ENCODE data around the gene ERFL.
A peak's percentile ranks its signal among the peaks of the same experiment; 100 is the strongest.

The ERFL gene

GRCh38 chr19:41957161-41957837 is 29.1 kb upstream of the ERFL start:
- H3K4me3 ChIP-seq (ENCODE audit: low read length), result peak overlapping the region; percentile 94
- DNase-seq (ENCODE audit: low read depth), result no peak
- TF ChIP-seq CTCF (conservative IDR thresholded peaks at IDR 0.05; ENCODE audit: low read length), result no peak

GRCh38 chr19:41956621-41957020 is 28.4 kb upstream of the ERFL start:
- no peak overlapping the region for H3K4me3 ChIP-seq (ENCODE audit: low read length)
- no peak for DNase-seq (ENCODE audit: low read depth)
- no peak for TF ChIP-seq CTCF (conservative IDR thresholded peaks at IDR 0.05; ENCODE audit: low read length)

- H3K4me3 ChIP-seq (ENCODE audit: low read length), result no peak overlapping the region
- no peak for TF ChIP-seq CTCF (conservative IDR thresholded peaks at IDR 0.05; ENCODE audit: low read length)
- no peak for DNase-seq (ENCODE audit: low read depth)
These were observed 27.3 kb upstream of the ERFL start for GRCh38 chr19:41955521-41955920.

GRCh38 chr19:41951686-41952172 is 23.5 kb upstream of the ERFL start:
- DNase-seq (ENCODE audit: low read depth), result peak; percentile 58
- TF ChIP-seq CTCF (conservative IDR thresholded peaks at IDR 0.05; ENCODE audit: low read length), result peak; percentile 94
- peak overlapping the region; percentile 5; the same call in 1 of the 2 replicates for H3K4me3 ChIP-seq (ENCODE audit: low read length)

- no peak for TF ChIP-seq CTCF (conservative IDR thresholded peaks at IDR 0.05; ENCODE audit: low read length)
- no peak overlapping the region for H3K4me3 ChIP-seq (ENCODE audit: low read length)
- DNase-seq (ENCODE audit: low read depth), result no peak
These were observed 18.8 kb upstream of the ERFL start for GRCh38 chr19:41947091-41947490.

- DNase-seq (ENCODE audit: low read depth), result no peak
- TF ChIP-seq CTCF (conservative IDR thresholded peaks at IDR 0.05; ENCODE audit: low read length), result no peak
- H3K4me3 ChIP-seq (ENCODE audit: low read length), result no peak overlapping the region
These were observed 17.0 kb upstream of the ERFL start for GRCh38 chr19:41945135-41945766.

GRCh38 chr19:41944336-41944735 is 16.1 kb upstream of the ERFL start:
- no peak for TF ChIP-seq CTCF (conservative IDR thresholded peaks at IDR 0.05; ENCODE audit: low read length)
- H3K4me3 ChIP-seq (ENCODE audit: low read length), result no peak overlapping the region
- DNase-seq (ENCODE audit: low read depth), result peak; percentile 80
